NCI-H345 (cell line): ENCODE results near the gene MAP2K3.

ENCODE experiments used
- DNase-seq: peaks from one replicate; lab custom pipeline; 2025; lab: John Stamatoyannopoulos, UW

The MAP2K3 gene

GRCh38 chr17:21351366-21352065 is 67.0 kb downstream of the MAP2K3 start:
- no peak for DNase-seq

DNA sequence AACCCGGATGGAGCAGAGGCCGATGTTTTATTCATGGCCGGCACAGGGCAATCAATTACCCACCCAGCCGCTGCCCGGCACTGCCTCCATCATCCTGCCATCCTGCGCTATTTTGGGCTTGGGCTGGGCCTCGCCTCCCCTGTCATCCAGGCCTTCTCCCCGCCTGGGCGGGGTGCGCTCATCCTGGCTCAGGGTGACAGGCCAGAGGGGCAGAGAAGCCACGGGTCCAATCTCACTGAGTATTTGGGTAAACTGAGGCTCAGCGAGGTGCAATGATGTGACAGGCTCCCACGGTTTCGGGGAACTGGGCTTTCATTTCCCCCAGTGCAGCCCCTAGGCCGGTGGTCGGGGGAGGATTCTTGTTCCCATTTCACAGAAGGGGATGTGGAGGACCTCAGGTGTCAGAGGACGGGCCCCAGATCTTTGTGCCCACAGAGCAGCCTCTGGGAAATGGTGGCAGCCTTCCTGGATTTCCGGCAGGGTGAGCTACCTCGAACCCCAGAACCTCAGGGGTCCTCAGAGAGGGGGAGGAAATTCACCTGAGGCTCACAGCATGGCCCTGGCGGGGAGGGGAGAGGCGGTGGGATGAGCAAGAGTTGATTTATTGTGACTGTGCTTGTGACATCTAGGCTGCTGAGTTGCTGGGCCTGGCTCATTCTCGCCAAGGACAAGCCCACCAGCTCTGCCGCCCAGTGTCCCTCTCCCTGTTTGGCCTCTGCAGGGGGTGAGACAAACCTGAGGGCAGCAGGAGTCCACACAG is 67.9 kb downstream of the MAP2K3 start:
- no peak for DNase-seq

DNA sequence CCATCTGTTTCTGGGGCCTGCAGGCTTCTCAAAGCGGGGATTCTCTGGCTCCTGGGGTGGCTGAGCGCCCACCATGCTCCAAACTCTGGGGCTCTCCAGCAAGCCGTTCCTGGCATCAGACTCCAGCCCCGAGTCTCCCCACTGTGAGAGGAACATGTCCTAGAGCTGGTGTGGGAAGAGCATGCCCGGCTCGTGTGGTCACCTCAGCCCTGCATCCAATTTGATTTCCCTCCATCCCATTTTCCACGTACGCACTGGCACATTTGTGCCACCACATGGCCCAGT is 68.4 kb downstream of the MAP2K3 start:
- no peak for DNase-seq

- DNase-seq: no peak
Measured at GRCh38 chr17:21353326-21354010, 69.0 kb downstream of the MAP2K3 start.

DNA sequence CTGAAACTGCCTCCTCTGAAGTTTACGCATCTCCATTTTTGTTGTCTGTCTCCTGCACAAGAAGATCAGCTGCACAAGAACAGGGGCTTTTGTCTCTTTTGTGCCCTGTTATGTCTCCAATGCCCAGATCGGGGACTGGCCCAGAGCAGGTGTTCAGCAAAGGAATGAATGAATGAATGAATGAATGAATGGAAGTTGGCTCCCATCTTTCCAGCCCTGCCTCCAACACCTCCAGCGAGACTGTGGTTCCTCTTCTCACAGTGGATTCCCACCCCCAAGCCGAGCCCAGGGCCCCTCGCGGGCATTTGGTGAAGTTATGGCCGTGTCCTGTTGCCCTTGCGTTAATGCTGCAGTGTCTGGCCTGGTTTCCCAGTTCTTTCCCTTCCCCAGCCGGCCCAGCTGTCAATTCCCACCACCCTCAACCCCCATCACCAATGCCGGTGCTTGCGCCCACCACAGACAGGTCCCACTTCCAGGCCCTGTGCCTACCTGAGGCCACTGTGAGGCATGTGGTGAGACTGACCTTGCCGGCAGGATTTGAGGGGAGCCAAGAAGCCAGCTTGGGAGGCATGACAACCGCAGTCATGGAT is 70.4 kb downstream of the MAP2K3 start:
- DNase-seq: no peak

GRCh38 chr17:21355586-21355985 is 71.1 kb downstream of the MAP2K3 start:
- no peak for DNase-seq

DNA sequence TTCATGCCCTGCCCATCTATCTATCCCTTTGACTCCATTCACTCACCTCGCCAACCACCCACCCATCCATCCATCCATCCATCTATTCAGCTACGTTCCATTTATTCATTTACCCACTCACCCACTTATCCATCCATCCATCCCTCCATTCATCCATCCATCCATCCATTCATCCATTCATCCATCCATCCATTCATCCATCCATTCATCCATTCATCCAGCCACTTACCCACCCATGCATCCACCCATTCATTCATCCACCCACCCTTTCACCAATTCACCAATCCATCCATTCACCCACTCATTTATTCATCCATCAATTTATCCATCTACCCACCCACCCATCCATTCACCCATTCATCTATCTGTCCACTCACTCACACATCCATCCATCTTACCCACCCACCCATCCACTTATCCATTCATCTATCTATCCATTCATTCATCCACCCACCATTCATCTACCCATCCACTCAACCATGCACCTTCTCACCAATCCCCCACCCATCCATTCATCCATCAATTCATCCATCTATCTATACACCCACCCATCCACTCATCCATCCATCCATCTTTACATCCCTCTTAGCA is 72.1 kb downstream of the MAP2K3 start:
- DNase-seq: peak; percentile 4

GRCh38 chr17:21357281-21357680 is 72.8 kb downstream of the MAP2K3 start:
- no peak for DNase-seq

DNA sequence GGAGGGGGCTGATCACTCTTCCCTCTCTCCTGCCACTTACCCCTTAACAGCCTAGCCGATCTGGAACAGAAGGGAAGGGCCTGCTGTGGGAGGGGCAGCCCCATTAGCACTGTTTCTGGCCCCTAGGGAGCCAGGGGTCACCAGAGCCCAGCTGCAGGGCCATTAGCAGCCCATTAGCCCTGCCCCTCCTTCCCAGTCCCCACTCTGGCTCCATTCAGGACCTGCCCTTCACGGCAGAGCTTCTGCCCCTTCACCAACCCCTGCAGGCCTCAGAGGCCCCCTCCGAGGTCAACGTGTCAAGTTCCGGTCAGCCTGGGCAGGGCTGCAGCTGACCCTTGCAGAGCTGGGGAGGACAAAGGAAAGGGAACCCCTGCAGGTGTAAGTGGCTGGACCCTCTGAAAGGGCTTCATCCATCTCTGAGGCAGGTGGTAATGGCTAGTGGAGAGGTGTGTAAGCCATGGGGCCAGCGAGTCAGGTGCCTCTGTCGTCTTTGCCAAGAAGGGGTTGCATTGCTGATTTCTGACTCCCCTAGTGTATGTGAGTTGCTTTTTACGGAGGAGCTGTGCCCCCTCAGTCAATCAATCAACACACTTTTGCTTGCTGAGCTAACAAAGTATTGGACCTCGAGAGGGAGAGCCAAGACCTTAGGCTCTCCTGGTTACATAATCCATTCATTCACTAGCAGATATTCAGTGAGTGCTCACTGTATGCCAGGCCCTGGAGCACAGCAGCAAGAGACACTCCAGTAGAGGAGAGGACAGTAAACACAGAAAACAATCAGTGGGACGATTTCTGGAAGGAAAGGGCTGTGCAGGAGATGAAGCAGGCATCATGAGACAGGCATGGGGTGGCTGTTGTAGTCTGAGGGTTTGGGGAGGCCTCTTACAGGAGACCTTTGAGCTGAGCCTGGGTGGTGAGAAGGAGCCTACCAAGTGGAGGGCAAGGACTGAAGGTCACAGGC is 73.5 kb downstream of the MAP2K3 start:
- DNase-seq: no peak

GRCh38 chr17:21358682-21359482 is 74.4 kb downstream of the MAP2K3 start:
- DNase-seq: no peak

DNA sequence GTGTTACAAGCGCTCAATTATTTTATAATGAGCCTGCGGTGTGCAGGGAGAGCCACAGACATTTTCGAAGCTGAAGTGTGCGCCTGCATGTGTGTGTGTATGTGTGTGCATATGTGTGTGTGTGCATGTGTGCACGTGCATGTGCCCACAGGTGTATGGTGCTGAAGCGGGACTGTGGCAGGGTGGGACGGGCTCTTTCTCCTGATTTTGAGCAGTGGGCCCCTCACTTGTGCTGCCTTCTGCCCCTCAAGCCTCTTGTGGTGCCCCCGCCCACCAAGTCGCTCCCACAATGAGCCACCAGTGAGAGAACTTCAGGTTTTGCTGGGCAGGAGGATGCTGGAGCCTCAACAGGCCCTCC is 75.0 kb downstream of the MAP2K3 start:
- no peak for DNase-seq

GRCh38 chr17:21360048-21360447 is 75.5 kb downstream of the MAP2K3 start:
- no peak for DNase-seq

- DNase-seq: peak; percentile 38
Measured at GRCh38 chr17:21361020-21361809, 76.7 kb downstream of the MAP2K3 start.

GRCh38 chr17:21362331-21362931 is 77.9 kb downstream of the MAP2K3 start:
- no peak for DNase-seq

DNA sequence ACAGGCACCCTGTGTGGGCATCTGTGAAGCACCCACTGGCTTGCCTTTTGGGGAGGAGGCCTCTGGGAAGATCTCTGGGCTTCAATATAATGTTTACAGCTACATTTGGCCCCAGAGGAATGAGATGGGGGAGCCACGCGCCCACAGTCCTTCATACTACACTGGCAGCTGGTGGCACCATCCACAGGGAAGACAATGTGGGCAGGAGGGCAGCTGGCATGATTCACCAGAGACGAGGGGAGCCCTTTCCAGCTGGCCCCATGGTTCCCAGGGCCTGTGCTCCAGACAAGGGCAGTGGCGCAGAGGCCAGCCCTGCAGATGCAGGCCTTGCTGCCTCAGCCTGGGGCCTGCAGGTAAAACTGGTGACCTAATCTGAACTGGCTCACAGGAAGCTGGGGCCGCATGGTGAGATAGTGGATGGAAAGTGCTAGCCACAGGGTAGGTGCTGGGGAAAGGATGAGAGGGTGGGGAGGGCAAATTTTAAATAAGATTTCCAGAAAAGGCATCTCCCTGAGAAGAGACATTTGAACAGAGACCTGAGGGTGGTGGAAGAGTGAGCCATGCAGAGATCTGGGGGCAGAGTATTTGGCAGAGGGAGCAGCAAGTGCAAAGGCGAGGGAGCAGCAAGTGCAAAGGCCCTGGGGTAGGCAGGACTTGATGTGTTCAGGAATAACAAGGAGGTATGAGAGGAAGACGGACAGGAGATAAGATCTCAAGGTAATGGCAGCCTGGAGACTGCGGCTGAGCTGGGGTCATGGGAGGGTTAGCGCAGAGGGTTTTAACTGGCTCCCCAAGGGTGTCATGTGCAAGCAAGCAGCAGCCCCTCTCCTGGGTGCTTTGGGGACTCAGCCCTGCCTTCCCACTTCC is 79.5 kb downstream of the MAP2K3 start:
- no peak for DNase-seq
